H1 (cell line): ENCODE measurements around the gene LARP4B. TPM values are rescaled to one million over a fixed set of nuclear protein-coding genes. Genes with fewer than 3 reads are reported as not detected.

Experiments
- CTCF ChIA-PET: fragments of 300-600 bp; sonication (Branson Sonifier 250); formaldehyde crosslinking; loops from one replicate; lab custom pipeline; 2021; ENCODE audit not compliant: partially characterized antibody; lab: Charles Lee
- POLR2A ChIA-PET: fragments of 300-600 bp; sonication (Branson Sonifier 250); formaldehyde crosslinking; loops from one replicate; lab custom pipeline; 2021; ENCODE audit warnings: inconsistent platforms; ENCODE audit not compliant: partially characterized antibody; lab: Charles Lee
- DNase-seq, 2 experiments: peaks; one replicate each; pipeline versions ENCODE4 v3.0.0 to v3.0.0-alpha.2; 2010 to 2022; ENCODE audit warnings: low spot score in 2 of 2, low read depth in 1 of 2, mixed read lengths in 1 of 2
- FAIRE-seq: peaks from 2 replicates; lab custom pipeline; 2011; peaks lifted over from hg19 to GRCh38; lab: Jason Lieb, UNC
- H2AFZ ChIP-seq: 2 replicates; pipeline ENCODE4 v1.8.1; 2012; ENCODE audit warnings: low read length, inconsistent platforms
- H2AK5ac ChIP-seq: 2 replicates; pipeline ENCODE4 v1.6.1; 2013; ENCODE audit warnings: low read depth, low read length
- H2BK120ac ChIP-seq: replicated peaks from 2 replicates; pipeline ENCODE3; 2013; ENCODE audit warnings: low read depth, low read length, inconsistent platforms
- H2BK12ac ChIP-seq: 2 replicates; pipeline ENCODE4 v1.6.1; 2013; ENCODE audit warnings: low read depth, low read length
- H2BK15ac ChIP-seq: 2 replicates; pipeline ENCODE4 v1.6.1; 2013; ENCODE audit warnings: low read length
- H2BK20ac ChIP-seq: 2 replicates; pipeline ENCODE4 v1.6.1; 2013; ENCODE audit warnings: low read length
- H2BK5ac ChIP-seq: 2 replicates; pipeline ENCODE4 v1.6.1; 2013; ENCODE audit warnings: low read depth, low read length
- H3K14ac ChIP-seq: 2 replicates; pipeline ENCODE4 v1.6.1; 2013; ENCODE audit warnings: inconsistent platforms; ENCODE audit not compliant: insufficient read length
- H3K18ac ChIP-seq: 2 replicates; pipeline ENCODE4 v1.6.1; 2013; ENCODE audit warnings: low read length; ENCODE audit errors: extremely low read depth
- H3K23ac ChIP-seq: 2 replicates; pipeline ENCODE4 v1.6.1; 2013; ENCODE audit warnings: inconsistent platforms; ENCODE audit not compliant: insufficient read length
- H3K23me2 ChIP-seq: 2 replicates; pipeline ENCODE4 v1.6.1; 2013; ENCODE audit warnings: low read depth, low read length
- H3K27ac ChIP-seq: 2 replicates; pipeline ENCODE4 v1.6.1; 2011; ENCODE audit warnings: low read depth, low read length, inconsistent platforms
- H3K27me3 ChIP-seq, 4 experiments: replicated peaks in 1 of 4; 1 replicate in 1 of 4; 2 replicates in 3 of 4; pipeline versions ENCODE4 v1.6.1 to v1.8.1; 2011 to 2013; ENCODE audit warnings: low read length in 3 of 4, mild to moderate bottlenecking in 3 of 4, inconsistent platforms in 2 of 4, mixed read lengths in 2 of 4, moderate library complexity in 1 of 4; ENCODE audit not compliant: control insufficient read depth in 3 of 4, insufficient read depth in 3 of 4; ENCODE audit errors: extremely low read depth in 1 of 4
- H3K36me3 ChIP-seq, 4 experiments: 2 replicates each; pipeline versions ENCODE4 v1.6.1 to v1.8.1; 2011 to 2013; ENCODE audit warnings: mild to moderate bottlenecking in 4 of 4, low read length in 3 of 4, moderate library complexity in 2 of 4, control low read depth in 1 of 4, inconsistent platforms in 1 of 4; ENCODE audit not compliant: insufficient read depth in 4 of 4, control insufficient read depth in 2 of 4
- H3K4ac ChIP-seq: replicated peaks from 2 replicates; pipeline ENCODE3; 2013; ENCODE audit warnings: low read length, low read depth, mixed read lengths, inconsistent platforms; ENCODE audit not compliant: insufficient read length
- H3K4me1 ChIP-seq, 4 experiments: replicated peaks in 1 of 4; 1 replicate in 1 of 4; 2 replicates in 3 of 4; pipeline versions ENCODE4 v1.6.1 to v1.8.1; 2011 to 2013; ENCODE audit warnings: low read length in 3 of 4, inconsistent platforms in 2 of 4, mixed read lengths in 1 of 4; ENCODE audit not compliant: insufficient read depth in 4 of 4, control insufficient read depth in 3 of 4
- H3K4me2 ChIP-seq, 2 experiments: 2 replicates each; pipeline versions ENCODE4 v1.6.1 to v1.8.1; 2011 to 2013; ENCODE audit warnings: low read depth in 2 of 2, low read length in 2 of 2, control low read depth in 1 of 2, inconsistent platforms in 1 of 2, mild to moderate bottlenecking in 1 of 2; ENCODE audit not compliant: insufficient read depth in 1 of 2
- H3K4me3 ChIP-seq, 4 experiments: fragments of 200-600, 300-600 bp in 1 of 4; sonication (generic), shearing (Covaris generic), sonication (Bioruptor Twin) in 1 of 4; 2 replicates each; pipeline versions ENCODE4 v1.5.1 to v1.8.1; 2011 to 2016; ENCODE audit warnings: low read length in 4 of 4, low read depth in 3 of 4, control low read depth in 2 of 4, inconsistent platforms in 2 of 4, mild to moderate bottlenecking in 2 of 4, mixed read lengths in 1 of 4, moderate library complexity in 1 of 4; ENCODE audit not compliant: insufficient read depth in 2 of 4; ENCODE audit errors: extremely low read depth in 1 of 4
- H3K56ac ChIP-seq: replicated peaks from 2 replicates; pipeline ENCODE3; 2013; ENCODE audit warnings: low read depth, mild to moderate bottlenecking, mixed read lengths, low read length, inconsistent platforms; ENCODE audit not compliant: insufficient read length
- H3K79me1 ChIP-seq: 2 replicates; pipeline ENCODE4 v1.6.1; 2013; ENCODE audit warnings: low read depth, low read length, control low read depth
- H3K79me2 ChIP-seq, 2 experiments: 2 replicates each; pipeline versions ENCODE4 v1.6.1 to v1.8.1; 2012 to 2013; ENCODE audit warnings: low read length in 2 of 2, mild to moderate bottlenecking in 2 of 2, inconsistent platforms in 1 of 2; ENCODE audit not compliant: insufficient read depth in 2 of 2, control insufficient read depth in 1 of 2
- H3K9ac ChIP-seq, 4 experiments: replicated peaks in 1 of 4; 1 replicate in 1 of 4; 2 replicates in 3 of 4; pipeline versions ENCODE4 v1.6.1 to v1.8.1; 2011 to 2013; ENCODE audit warnings: low read depth in 3 of 4, low read length in 3 of 4, control low read depth in 2 of 4, mild to moderate bottlenecking in 2 of 4, moderate library complexity in 2 of 4, inconsistent platforms in 1 of 4; ENCODE audit errors: extremely low read depth in 1 of 4
- H3K9me3 ChIP-seq, 2 experiments: 2 replicates each; pipeline versions ENCODE4 v1.6.1 to v1.8.1; 2012 to 2013; ENCODE audit warnings: mild to moderate bottlenecking in 2 of 2, moderate library complexity in 2 of 2, control low read depth in 1 of 2, inconsistent platforms in 1 of 2, low read depth in 1 of 2, low read length in 1 of 2, mixed read lengths in 1 of 2; ENCODE audit not compliant: insufficient read depth in 2 of 2
- H4K20me1 ChIP-seq, 2 experiments: replicated peaks in 1 of 2; 2 replicates each; pipeline versions ENCODE3 to v1.8.1; 2011 to 2013; ENCODE audit warnings: inconsistent platforms in 2 of 2, low read length in 2 of 2, mild to moderate bottlenecking in 1 of 2; ENCODE audit not compliant: insufficient read depth in 2 of 2, control insufficient read depth in 1 of 2
- H4K5ac ChIP-seq: 2 replicates; pipeline ENCODE4 v1.6.1; 2013; ENCODE audit warnings: low read length, low read depth, mixed read lengths, inconsistent platforms; ENCODE audit not compliant: insufficient read length
- H4K8ac ChIP-seq: 2 replicates; pipeline ENCODE4 v1.8.0; 2013; ENCODE audit warnings: mild to moderate bottlenecking, moderate library complexity, low read length, inconsistent platforms; ENCODE audit not compliant: insufficient read depth; ENCODE audit errors: extremely low read depth
- H4K91ac ChIP-seq: replicated peaks from 2 replicates; pipeline ENCODE3; 2013; ENCODE audit warnings: low read length, mixed read lengths, inconsistent platforms; ENCODE audit not compliant: insufficient read length
- FOSL1 ChIP-seq: IDR thresholded peaks from 2 replicates; pipeline ENCODE4 v1.6.1; 2011; ENCODE audit warnings: mild to moderate bottlenecking, low read depth, low read length, moderate library complexity; ENCODE audit not compliant: insufficient read depth
- WGBS, 2 experiments: shearing (Covaris generic) in 1 of 2; methylation state at CpG; one replicate each; pipeline versions ENCODE4 v1.1.6 to v1.1.7; 2013 to 2015; ENCODE audit warnings: low lambda C conversion rate in 2 of 2, mixed read lengths in 2 of 2, inconsistent platforms in 1 of 2, low coverage in 1 of 2, missing lambda C conversion rate in 1 of 2; ENCODE audit not compliant: insufficient replicate concordance in 2 of 2, insufficient coverage in 1 of 2, insufficient read length in 1 of 2; ENCODE audit errors: extremely low coverage in 1 of 2, missing lambda C conversion rate in 1 of 2; 5-methylcytosine and 5-hydroxymethylcytosine counted together
- polyA plus RNA-seq, 7 experiments: library from polyadenylated mRNA; depleted of rRNA in 3 of 7; stranded (reverse) in 5 of 7; unstranded in 2 of 7; fragments of >200 nt in 5 of 7; fragments of 200-250 nt in 2 of 7; gene quantifications; 1 replicate in 5 of 7; 2 replicates in 1 of 7; 4 replicates in 1 of 7; pipeline versions ENCODE4 v1.2.1 to v1.2.3, GENCODE V29; 2011 to 2013; ENCODE audit warnings: missing spikeins in 2 of 7, mixed read lengths in 2 of 7
- total RNA-seq: library from RNA; stranded (reverse); fragmentation: NEBNext Ultra II Directional; extraction: Animal tissue kit (Norgen Biotek cat#: 25700); gene quantifications from 2 replicates; pipeline ENCODE4 v1.2.1, GENCODE V29; 2021

Gene LARP4B
- total and polyA plus RNA-seq, 2 of the 8 experiments (the other 6 are each of a cell fraction or from before 2014, with no cell fraction given): 20.1 to 78.6 TPM

DNA sequence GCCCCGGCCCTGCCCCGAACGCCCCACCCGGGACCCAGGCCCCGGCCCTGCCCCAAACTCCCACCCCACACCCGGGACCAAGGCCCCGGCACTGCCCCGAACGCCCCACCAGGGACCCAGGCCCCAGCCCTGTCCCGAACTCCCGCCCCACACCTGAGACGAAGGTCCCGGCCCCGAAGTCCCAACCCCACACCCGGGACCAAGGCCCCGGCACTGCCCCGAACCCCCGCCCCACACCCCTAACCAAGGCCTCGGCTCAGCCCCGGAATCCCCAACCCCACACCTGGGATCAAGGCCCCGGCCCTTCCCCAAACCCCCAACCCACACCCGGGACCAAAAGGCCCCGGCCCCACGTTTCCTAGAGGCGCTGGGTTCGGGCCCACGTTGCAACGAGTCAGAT, 1.1 kb upstream of the LARP4B start:
- peaks cover 28 to 31% of the 10 kb centered on the region in 2 experiments for H3K79me2 ChIP-seq
- DNase-seq: no peak
- H4K20me1 ChIP-seq: peaks cover 10 to 13% of the 10 kb centered on the region in 2 experiments
- H2BK15ac ChIP-seq: no peak overlapping the region
- no peaks in the 10 kb centered on the region for H3K27me3 ChIP-seq
- no peak overlapping the region for H4K91ac ChIP-seq
- no peak overlapping the region for H2AFZ ChIP-seq
- peaks cover 0 to 7% (median 5%) of the 10 kb centered on the region in 4 experiments; a peak in 4 of 7 replicates for H3K4me1 ChIP-seq
- no peak overlapping the region for H3K14ac ChIP-seq
- H3K9me3 ChIP-seq: no peaks in the 10 kb centered on the region
- H3K9ac ChIP-seq: no peak overlapping the region
- no peak overlapping the region for H2BK5ac ChIP-seq
- no peak overlapping the region for H2BK120ac ChIP-seq
- POLR2A ChIA-PET: interaction anchor here (0.9 to 2.9 kb wide), 2 partner anchors 39 to 56 kb away, joined by 3 to 13 read pairs; partner anchors contain the start of gene GTPBP4
- no peaks in the 10 kb centered on the region for H3K36me3 ChIP-seq
- no peak overlapping the region; a peak in 1 of 8 replicates for H3K4me3 ChIP-seq
- no peak overlapping the region for H3K4me2 ChIP-seq
- FAIRE-seq: no peak
- no peak overlapping the region for H3K18ac ChIP-seq
- no peak overlapping the region for H2AK5ac ChIP-seq
- H4K8ac ChIP-seq: no peak overlapping the region; the same call in 1 of the 2 replicates
- H4K5ac ChIP-seq: no peak overlapping the region
- no peak overlapping the region for H3K56ac ChIP-seq
- 97% methylated on average over 6 of the region's 28 CpGs; no CpG with 5 or more reads in 1 of the 2 experiments for WGBS, 2 experiments
- H3K27ac ChIP-seq: no peak overlapping the region
- no peak for TF ChIP-seq FOSL1
- CTCF ChIA-PET: interaction anchor here (0.7 to 1.6 kb wide), 2 partner anchors 9 to 24 kb away, joined by 3 to 6 read pairs; no protein-coding TSS in a partner anchor
- peaks cover 2% of the 10 kb centered on the region; the same call in 1 of the 2 replicates for H3K23me2 ChIP-seq
- H3K23ac ChIP-seq: no peak overlapping the region
- H3K79me1 ChIP-seq: no peaks in the 10 kb centered on the region
- no peak overlapping the region for H3K4ac ChIP-seq
- no peak overlapping the region for H2BK12ac ChIP-seq
- no peak overlapping the region for H2BK20ac ChIP-seq
